A673 (cell line): ENCODE measurements around the gene SH3RF3. TPM values are rescaled to one million over a fixed set of nuclear protein-coding genes. Genes with fewer than 3 reads are reported as not detected.

Experiments used
- BruUV-seq: library from RNA; stranded (reverse); fragments of 400-500 nt; replicated peaks from 2 replicates; lab custom pipeline; 2021; lab: Mats Ljungman, UMichigan
- CTCF ChIA-PET: fragments of 300-600 bp; sonication (Branson Sonifier 250); formaldehyde crosslinking; loops from one replicate; lab custom pipeline; 2022; ENCODE audit warnings: antibody characterized with exemption; lab: Charles Lee
- POLR2A ChIA-PET: fragments of 300-600 bp; sonication (Branson Sonifier 250); formaldehyde crosslinking; loops from one replicate; lab custom pipeline; 2022; ENCODE audit warnings: antibody characterized with exemption; ENCODE audit not compliant: low non-redundant PET; lab: Charles Lee
- DNase-seq: peaks from one replicate; pipeline ENCODE4 v3.0.0-alpha.2; 2015; ENCODE audit warnings: low spot score
- H3K27ac ChIP-seq: fragments of 200-600 bp; sonication (generic); 2 replicates; pipeline ENCODE4 v1.5.1; 2016; ENCODE audit warnings: mixed run types, low read depth, mild to moderate bottlenecking, mixed read lengths, antibody characterized with exemption, low read length; ENCODE audit not compliant: poor library complexity, severe bottlenecking
- H3K27me3 ChIP-seq: fragments of 200-600 bp; sonication (generic); replicated peaks from 2 replicates; pipeline ENCODE4 v1.6.1; 2017; ENCODE audit warnings: mixed run types, low read depth, mild to moderate bottlenecking, mixed read lengths, antibody characterized with exemption, low read length; ENCODE audit not compliant: insufficient read depth, poor library complexity
- H3K36me3 ChIP-seq: fragments of 200-600 bp; sonication (generic); 2 replicates; pipeline ENCODE4 v1.6.1; 2016; ENCODE audit warnings: mixed run types, mild to moderate bottlenecking, mixed read lengths, antibody characterized with exemption, low read length; ENCODE audit not compliant: insufficient read depth, poor library complexity, severe bottlenecking
- H3K4me1 ChIP-seq: fragments of 200-600 bp; sonication (generic); 2 replicates; pipeline ENCODE4 v1.6.1; 2017; ENCODE audit warnings: mixed run types, mild to moderate bottlenecking, mixed read lengths, antibody characterized with exemption, low read length; ENCODE audit not compliant: insufficient read depth, poor library complexity, severe bottlenecking
- H3K4me3 ChIP-seq: fragments of 200-600 bp; sonication (generic); 2 replicates; pipeline ENCODE4 v1.5.1; 2016; ENCODE audit warnings: low read depth, mixed run types, mild to moderate bottlenecking, mixed read lengths, low read length; ENCODE audit not compliant: poor library complexity, severe bottlenecking
- H3K9me3 ChIP-seq: fragments of 200-600 bp; sonication (generic); 2 replicates; pipeline ENCODE4 v1.6.1; 2016; ENCODE audit warnings: mixed run types, low read depth, mild to moderate bottlenecking, mixed read lengths, antibody characterized with exemption, low read length; ENCODE audit not compliant: poor library complexity, severe bottlenecking
- EZH2 ChIP-seq: fragments of 200-600 bp; sonication (generic); IDR thresholded peaks from 2 replicates; pipeline ENCODE4 v1.6.1; 2017; ENCODE audit warnings: borderline replicate concordance, low read depth, mild to moderate bottlenecking, mixed read lengths, antibody characterized with exemption, low read length; ENCODE audit not compliant: poor library complexity, severe bottlenecking
- intact Hi-C: fragments of 100-400 bp; cut with micrococcal nuclease; formaldehyde crosslinking; loops from one replicate; pipeline ENCODE4 v1.10.0; 2022; ENCODE audit not compliant: unreplicated experiment
- total RNA-seq: library from RNA; stranded (reverse); gene quantifications from 2 replicates; pipeline ENCODE4 v1.2.3, GENCODE V29; 2021
- TF ChIP-seq, protein P1 (sequence below): fragments of 300-800, 200-600 bp; sonication (generic); conservative IDR thresholded peaks from 2 replicates; pipeline ENCODE4 v1.5.1; 2017; ENCODE audit warnings: low read depth, mild to moderate bottlenecking, antibody characterized with exemption, low read length, moderate library complexity, mixed read lengths

Gene SH3RF3
- total RNA-seq, 1 experiment from 2014 or later: 0.15 TPM

- Histone ChIP-seq H3K27ac (no peak overlapping the region), H3K27me3 (no peaks in the 10 kb centered on the region), H3K36me3 (no peaks in the 10 kb centered on the region), H3K4me1 (no peaks in the 10 kb centered on the region), H3K4me3 (no peak overlapping the region), H3K9me3 (peaks cover 1% of the 10 kb centered on the region)
- ChIA-PET CTCF (no interaction called here), POLR2A (no interaction called here)
- no peak for TF ChIP-seq EZH2
- TF ChIP-seq, protein P1, sequence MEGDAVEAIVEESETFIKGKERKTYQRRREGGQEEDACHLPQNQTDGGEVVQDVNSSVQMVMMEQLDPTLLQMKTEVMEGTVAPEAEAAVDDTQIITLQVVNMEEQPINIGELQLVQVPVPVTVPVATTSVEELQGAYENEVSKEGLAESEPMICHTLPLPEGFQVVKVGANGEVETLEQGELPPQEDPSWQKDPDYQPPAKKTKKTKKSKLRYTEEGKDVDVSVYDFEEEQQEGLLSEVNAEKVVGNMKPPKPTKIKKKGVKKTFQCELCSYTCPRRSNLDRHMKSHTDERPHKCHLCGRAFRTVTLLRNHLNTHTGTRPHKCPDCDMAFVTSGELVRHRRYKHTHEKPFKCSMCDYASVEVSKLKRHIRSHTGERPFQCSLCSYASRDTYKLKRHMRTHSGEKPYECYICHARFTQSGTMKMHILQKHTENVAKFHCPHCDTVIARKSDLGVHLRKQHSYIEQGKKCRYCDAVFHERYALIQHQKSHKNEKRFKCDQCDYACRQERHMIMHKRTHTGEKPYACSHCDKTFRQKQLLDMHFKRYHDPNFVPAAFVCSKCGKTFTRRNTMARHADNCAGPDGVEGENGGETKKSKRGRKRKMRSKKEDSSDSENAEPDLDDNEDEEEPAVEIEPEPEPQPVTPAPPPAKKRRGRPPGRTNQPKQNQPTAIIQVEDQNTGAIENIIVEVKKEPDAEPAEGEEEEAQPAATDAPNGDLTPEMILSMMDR: no peak
- DNase-seq: no peak
- BruUV-seq: no TSS peak
- intact Hi-C loops: no loop called here
Observed at GRCh38 chr2:109435901-109436598, 307.0 kb downstream of the SH3RF3 start.

DNA sequence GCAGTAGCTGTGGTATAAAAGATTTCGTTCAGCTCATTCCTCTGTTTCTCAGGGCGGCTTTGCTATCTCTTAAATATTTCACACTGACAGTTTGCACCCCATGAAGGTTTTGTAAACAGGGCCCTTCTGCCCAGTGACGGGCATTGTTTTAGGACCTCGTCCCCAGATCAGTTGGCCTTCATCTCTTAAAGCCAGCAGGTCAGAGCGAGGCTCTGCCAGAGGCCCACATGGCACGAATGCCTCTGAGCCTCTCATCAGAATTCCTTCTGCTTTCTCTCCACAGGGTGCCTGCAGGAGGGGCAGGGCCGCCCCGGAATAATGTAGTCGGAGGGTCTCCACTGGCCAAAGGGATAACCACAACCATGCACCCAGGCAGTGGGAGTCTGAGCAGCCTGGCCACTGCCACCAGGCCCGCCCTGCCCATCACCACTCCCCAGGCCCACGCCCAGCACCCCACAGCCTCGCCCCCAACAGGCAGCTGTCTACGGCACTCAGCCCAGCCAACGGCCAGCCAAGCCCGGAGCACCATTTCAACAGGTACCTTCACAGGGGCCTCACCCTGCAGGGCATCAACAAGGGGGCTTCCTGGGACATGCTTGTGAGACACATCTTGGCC, 307.7 kb downstream of the SH3RF3 start:
- POLR2A ChIA-PET: no interaction called here
- TF ChIP-seq, protein P1: no peak
- TF ChIP-seq EZH2: no peak
- intact Hi-C loops: no loop called here
- no peak overlapping the region for H3K4me3 ChIP-seq
- H3K27me3 ChIP-seq: no peaks in the 10 kb centered on the region
- no TSS peak for BruUV-seq
- H3K9me3 ChIP-seq: peaks cover 8% of the 10 kb centered on the region
- no peaks in the 10 kb centered on the region for H3K36me3 ChIP-seq
- no peaks in the 10 kb centered on the region for H3K4me1 ChIP-seq
- no peak for DNase-seq
- CTCF ChIA-PET: no interaction called here
- H3K27ac ChIP-seq: no peak overlapping the region

GRCh38 chr2:109437325-109438090, 308.5 kb downstream of the SH3RF3 start:
- H3K36me3 ChIP-seq: no peaks in the 10 kb centered on the region
- peaks cover 9% of the 10 kb centered on the region for H3K9me3 ChIP-seq
- TF ChIP-seq EZH2: no peak
- TF ChIP-seq, protein P1: no peak
- intact Hi-C loops: no loop called here
- no peak overlapping the region for H3K4me3 ChIP-seq
- no peak for DNase-seq
- H3K4me1 ChIP-seq: no peaks in the 10 kb centered on the region
- ChIA-PET CTCF (no interaction called here), POLR2A (no interaction called here)
- H3K27me3 ChIP-seq: no peaks in the 10 kb centered on the region
- H3K27ac ChIP-seq: no peak overlapping the region
- no TSS peak for BruUV-seq
